ENCODE data around the gene ROMO1.
"Not testable (repeated sequence)": the region's sequence is repeated elsewhere in the genome, so short reads cannot be mapped to it uniquely, and the experiment has no call there.

The ROMO1 gene

DNA sequence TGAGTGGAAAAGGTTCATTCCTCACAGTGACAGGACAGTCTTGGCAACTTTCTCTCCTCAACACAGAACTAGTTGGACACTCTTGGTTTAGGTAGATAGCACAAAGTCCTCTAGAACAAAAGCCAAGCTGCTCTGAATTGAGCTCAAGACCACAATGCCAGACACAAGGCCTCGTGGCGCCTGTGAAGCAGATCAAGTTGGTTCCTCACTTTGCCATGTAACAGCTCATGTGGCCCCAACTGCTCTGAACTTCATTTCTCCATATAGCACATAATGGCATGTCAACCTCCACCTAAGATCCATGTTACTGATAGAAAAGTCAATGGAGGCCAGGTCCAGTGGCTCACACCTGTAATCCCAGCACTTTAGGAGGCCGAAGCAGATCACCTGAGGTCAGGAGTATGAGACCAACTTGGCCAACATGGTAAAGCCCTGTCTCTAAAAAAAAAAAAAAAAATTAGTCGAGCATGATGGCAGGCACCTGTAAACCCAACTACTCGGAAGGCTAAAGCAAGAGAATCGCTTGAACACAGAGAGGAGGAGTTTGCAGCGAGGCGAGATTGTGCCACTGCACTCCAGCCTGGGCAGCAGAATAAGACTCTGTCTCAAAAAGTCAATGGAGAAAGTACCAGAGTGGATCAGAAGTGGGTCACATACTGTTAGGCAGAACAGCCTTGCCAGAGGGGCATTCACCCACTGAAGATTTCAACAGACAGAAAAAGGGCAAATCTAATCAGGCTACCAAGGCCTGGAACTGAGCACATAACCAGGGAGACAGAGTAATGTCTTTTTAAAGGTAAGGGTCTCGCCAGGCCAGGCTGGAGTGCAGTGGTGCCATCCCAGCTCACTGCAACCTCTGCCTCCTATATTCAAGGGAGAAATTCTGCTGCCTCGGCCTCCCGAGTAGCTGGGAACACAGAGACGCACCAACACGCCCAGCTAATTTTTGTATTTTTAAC lies 21.2 kb downstream of the ROMO1 start:
- H3K27me3 ChIP-seq (ENCODE audit: insufficient read depth, low read length), result no peaks in the 10 kb centered on the region
- no peaks in the 10 kb centered on the region for H3K9me3 ChIP-seq (ENCODE audit: low read length)

DNA sequence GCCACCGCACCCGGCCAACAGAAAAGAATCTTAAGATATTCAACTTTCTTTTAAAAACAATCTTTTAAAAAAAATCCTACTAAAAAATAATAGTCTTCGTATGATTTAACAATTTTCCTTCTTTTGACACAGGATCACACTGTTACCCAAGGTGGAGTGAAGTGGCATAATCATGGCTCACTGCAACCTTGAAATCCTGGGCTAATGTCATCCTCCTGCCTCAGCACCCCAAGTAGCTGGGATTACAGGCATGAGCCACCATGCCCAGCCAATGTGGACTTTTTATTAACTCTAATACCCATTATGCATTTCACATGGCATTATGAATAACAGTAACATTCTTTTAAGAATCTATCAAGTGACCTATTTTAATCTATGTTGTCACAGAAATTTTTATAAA lies 22.0 kb downstream of the ROMO1 start:
- Histone ChIP-seq H3K4me1 (ENCODE audit: insufficient read depth, low read length) (no peaks in the 10 kb centered on the region), H3K4me3 (ENCODE audit: low read length) (no peak overlapping the region), H2AFZ (ENCODE audit: low read depth, low read length) (no peak overlapping the region), H3K36me3 (ENCODE audit: insufficient read depth, low read length) (peaks cover 92% of the 10 kb centered on the region), H3K9me3 (ENCODE audit: low read length) (no peaks in the 10 kb centered on the region), H3K27me3 (ENCODE audit: insufficient read depth, low read length) (no peaks in the 10 kb centered on the region)

More for the DNA sequence above, 21.2 kb downstream of the ROMO1 start:
- H3K4me3 ChIP-seq (ENCODE audit: low read length), result no peak overlapping the region
- no peaks in the 10 kb centered on the region for H3K4me1 ChIP-seq (ENCODE audit: insufficient read depth, low read length)
- H2AFZ ChIP-seq (ENCODE audit: low read depth, low read length), result no peak overlapping the region
- peaks cover 92% of the 10 kb centered on the region for H3K36me3 ChIP-seq (ENCODE audit: insufficient read depth, low read length)

DNA sequence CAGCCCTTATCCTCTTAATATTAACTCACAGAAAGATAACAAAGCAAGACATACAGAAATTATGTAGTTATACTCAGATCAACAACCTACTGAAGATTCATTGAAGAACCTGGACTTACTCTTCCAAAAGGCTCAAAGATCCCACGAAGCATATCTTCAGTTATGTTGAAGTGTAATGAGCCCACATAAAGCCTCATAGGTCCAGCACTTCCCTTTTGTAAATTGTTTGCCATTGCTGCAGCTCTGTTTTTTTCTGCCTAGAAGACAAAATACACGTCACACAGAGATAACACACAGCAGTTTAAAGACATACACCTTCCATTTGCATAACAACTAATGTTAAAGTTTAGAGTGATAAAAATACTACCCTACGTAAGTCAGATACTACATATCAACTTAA lies 22.4 kb downstream of the ROMO1 start:
- Histone ChIP-seq H3K27me3 (ENCODE audit: insufficient read depth, low read length) (no peaks in the 10 kb centered on the region), H2AFZ (ENCODE audit: low read depth, low read length) (no peak overlapping the region), H3K36me3 (ENCODE audit: insufficient read depth, low read length) (peaks cover 92% of the 10 kb centered on the region), H3K9me3 (ENCODE audit: low read length) (no peaks in the 10 kb centered on the region), H3K4me3 (ENCODE audit: low read length) (no peak overlapping the region), H3K4me1 (ENCODE audit: insufficient read depth, low read length) (no peaks in the 10 kb centered on the region)

DNA sequence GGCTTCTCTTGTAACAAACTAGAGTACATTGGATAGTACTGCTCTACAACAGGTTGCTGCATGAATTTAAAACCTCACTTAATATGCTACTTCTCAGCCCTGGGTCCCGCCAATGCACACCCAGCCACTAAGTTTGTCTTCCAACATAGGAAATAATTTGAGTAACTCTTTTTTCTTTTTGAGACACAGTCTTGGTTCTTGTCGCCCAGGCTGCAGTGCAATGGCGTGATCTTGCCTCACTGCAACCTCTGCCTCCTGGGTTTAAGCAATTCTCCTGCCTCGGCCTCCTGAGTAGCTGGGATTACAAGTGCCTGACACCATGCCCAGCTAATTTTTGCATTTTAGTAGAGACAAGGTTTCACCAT lies 24.1 kb downstream of the ROMO1 start:
- peaks cover 90% of the 10 kb centered on the region for H3K36me3 ChIP-seq (ENCODE audit: insufficient read depth, low read length)

DNA sequence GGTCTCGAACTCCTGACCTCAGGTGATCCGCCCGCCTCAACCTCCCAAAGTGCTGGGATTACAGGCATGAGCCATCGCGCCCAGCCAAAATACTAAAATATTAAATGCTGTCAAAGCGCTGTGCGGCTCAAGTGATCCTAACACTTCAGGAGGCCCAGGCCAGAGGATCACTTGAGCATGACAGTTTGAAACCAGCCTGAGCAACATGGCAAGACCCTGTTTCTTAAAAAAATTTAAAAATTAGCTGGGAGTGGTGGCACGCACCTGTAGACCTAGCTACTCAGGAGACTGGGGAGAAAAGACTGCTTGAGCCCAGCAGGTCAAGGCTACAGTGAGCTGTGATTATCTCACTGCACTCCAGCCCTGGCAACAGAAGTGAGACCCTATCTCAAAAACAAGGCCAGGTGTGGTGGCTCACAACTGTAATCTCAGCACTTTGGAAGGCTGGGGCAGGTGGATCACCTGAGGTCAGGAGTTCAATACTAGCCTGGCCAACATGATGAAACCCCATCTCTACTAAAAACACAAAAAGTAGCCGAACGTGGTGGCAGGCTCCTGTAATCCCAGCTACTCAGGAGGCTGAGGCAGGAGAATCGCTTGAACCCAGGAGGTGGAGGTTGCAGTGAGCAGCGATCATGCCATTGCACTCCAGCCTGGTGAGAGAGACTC lies 24.6 kb downstream of the ROMO1 start:
- H3K4me1 ChIP-seq (ENCODE audit: insufficient read depth, low read length); H3K4me3 ChIP-seq (ENCODE audit: low read length); H2AFZ ChIP-seq (ENCODE audit: low read depth, low read length); H3K9me3 ChIP-seq (ENCODE audit: low read length); H3K27me3 ChIP-seq (ENCODE audit: insufficient read depth, low read length): not testable (repeated sequence)
- peaks cover 92% of the 10 kb centered on the region for H3K36me3 ChIP-seq (ENCODE audit: insufficient read depth, low read length)

More for the DNA sequence above, 24.1 kb downstream of the ROMO1 start:
- H3K4me3 ChIP-seq (ENCODE audit: low read length); H3K4me1 ChIP-seq (ENCODE audit: insufficient read depth, low read length); H3K27me3 ChIP-seq (ENCODE audit: insufficient read depth, low read length); H2AFZ ChIP-seq (ENCODE audit: low read depth, low read length); H3K9me3 ChIP-seq (ENCODE audit: low read length): not testable (repeated sequence)

DNA sequence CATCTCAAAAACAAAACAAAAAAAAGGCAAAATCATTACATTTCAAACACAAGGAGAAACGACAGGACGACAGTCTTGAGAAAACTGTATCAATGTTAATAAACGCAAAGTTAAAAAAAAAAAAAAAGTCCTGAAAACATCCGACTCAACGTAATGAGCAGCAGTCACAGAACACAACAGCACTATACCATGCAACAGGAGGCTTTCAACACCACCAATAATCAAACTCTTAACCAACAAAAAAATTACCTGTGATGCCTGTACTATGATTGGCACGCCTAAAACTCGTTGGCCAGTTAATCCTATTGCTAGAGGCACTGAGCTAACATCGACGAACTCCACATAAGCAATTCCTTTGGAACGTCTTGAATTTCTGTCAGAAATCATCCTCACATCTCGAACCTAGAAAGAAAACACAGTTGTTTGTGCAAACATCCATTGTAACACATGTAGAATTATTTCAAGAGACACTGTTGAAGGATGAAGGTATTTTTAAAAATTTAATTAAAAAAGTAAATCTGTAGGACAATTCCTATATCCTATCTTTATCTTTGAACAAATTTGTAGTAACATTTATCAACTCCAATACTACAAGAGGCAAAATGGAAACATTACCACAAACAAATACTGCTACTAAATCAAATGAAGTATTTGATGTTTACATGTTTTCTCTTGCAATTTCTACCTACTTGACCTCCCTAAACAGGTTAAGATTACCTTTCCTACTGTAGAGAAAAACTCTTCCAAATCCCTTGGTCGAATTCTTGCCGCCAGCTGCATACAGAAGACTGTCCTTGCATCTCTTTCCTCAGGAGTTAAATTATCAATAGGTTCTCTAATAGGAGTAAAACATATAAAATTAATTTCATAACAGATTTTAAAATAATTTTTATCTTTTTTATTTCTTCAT lies 25.4 kb downstream of the ROMO1 start:
- no peak overlapping the region for H3K4me3 ChIP-seq (ENCODE audit: low read length)
- H3K9me3 ChIP-seq (ENCODE audit: low read length), result no peaks in the 10 kb centered on the region
- no peak overlapping the region for H2AFZ ChIP-seq (ENCODE audit: low read depth, low read length)
- peaks cover 92% of the 10 kb centered on the region for H3K36me3 ChIP-seq (ENCODE audit: insufficient read depth, low read length)
- H3K4me1 ChIP-seq (ENCODE audit: insufficient read depth, low read length), result no peaks in the 10 kb centered on the region
- no peaks in the 10 kb centered on the region for H3K27me3 ChIP-seq (ENCODE audit: insufficient read depth, low read length)

DNA sequence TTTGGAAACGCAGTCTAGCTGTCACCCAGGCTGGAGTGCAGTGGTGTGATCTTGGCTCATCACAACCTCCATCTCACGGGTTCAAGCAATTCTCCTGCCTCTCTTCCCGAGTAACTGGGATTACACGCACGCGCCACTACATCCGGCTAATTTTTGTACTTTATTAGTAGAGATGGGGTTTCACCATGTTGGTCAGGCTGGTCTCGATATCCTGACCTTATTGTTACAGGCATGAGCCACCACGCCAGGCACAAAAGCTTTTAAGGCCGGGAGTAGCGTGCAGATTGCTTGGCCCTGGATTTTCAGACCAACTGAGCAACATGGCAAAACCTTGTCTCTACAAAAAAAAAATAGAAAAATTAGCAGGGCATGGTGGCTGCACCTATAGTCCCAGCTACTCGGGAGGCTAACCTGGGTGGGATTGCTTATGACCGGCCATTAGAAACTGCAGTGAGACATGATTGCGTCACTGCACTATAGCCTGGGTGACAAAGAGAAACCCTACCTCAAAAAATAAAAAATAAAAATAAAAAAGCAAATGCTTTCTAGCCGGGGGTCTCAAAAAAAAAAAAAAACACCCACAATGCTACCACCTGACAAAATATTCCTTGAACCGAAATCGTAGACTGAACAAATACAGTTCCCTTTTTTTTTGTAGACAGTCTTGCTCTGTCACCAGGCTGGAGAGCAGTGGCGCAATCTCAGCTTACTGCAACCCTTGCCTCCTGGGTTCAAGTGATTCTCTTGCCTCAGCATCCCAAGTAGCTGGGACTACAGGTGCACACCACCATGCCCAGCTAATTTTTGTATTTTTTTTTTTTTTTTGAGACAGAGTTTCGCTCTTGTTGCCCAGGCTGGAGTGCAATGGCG lies 27.9 kb downstream of the ROMO1 start:
- H3K4me1 ChIP-seq (ENCODE audit: insufficient read depth, low read length), result no peaks in the 10 kb centered on the region
- no peak overlapping the region for H2AFZ ChIP-seq (ENCODE audit: low read depth, low read length)
- no peaks in the 10 kb centered on the region for H3K27me3 ChIP-seq (ENCODE audit: insufficient read depth, low read length)
- H3K4me3 ChIP-seq (ENCODE audit: low read length), result no peak overlapping the region
- H3K36me3 ChIP-seq (ENCODE audit: insufficient read depth, low read length), result peaks cover 92% of the 10 kb centered on the region
- no peaks in the 10 kb centered on the region for H3K9me3 ChIP-seq (ENCODE audit: low read length)

DNA sequence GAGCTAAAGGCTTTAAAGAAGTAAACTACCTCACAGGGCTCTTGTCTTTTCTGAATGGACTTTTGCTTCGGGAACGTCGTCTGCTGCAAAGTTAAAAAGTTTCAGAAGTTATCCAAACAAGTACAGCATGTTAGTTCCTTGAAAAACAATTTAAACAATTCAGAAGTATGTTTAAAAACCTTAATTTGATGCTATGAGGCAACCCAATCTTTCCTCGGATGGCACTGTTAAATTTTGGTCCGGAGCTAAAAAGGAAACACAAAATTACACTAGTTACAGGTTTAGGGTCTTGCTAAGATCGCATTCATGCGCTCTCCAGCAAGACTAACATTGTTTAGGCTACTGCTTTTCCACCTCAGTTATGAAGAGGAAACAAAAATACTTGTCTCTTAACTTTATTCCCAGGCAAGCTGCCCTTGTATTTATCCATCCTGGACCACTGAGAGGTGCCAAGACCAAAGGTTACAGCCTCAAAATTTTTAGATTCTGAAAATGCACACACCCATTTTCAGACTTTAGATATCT lies 30.1 kb downstream of the ROMO1 start:
- no peak overlapping the region for H2AFZ ChIP-seq (ENCODE audit: low read depth, low read length)
- H3K4me1 ChIP-seq (ENCODE audit: insufficient read depth, low read length), result no peaks in the 10 kb centered on the region
- H3K4me3 ChIP-seq (ENCODE audit: low read length), result no peak overlapping the region
- H3K27me3 ChIP-seq (ENCODE audit: insufficient read depth, low read length), result no peaks in the 10 kb centered on the region
- no peaks in the 10 kb centered on the region for H3K9me3 ChIP-seq (ENCODE audit: low read length)
- peaks cover 97% of the 10 kb centered on the region for H3K36me3 ChIP-seq (ENCODE audit: insufficient read depth, low read length)

DNA sequence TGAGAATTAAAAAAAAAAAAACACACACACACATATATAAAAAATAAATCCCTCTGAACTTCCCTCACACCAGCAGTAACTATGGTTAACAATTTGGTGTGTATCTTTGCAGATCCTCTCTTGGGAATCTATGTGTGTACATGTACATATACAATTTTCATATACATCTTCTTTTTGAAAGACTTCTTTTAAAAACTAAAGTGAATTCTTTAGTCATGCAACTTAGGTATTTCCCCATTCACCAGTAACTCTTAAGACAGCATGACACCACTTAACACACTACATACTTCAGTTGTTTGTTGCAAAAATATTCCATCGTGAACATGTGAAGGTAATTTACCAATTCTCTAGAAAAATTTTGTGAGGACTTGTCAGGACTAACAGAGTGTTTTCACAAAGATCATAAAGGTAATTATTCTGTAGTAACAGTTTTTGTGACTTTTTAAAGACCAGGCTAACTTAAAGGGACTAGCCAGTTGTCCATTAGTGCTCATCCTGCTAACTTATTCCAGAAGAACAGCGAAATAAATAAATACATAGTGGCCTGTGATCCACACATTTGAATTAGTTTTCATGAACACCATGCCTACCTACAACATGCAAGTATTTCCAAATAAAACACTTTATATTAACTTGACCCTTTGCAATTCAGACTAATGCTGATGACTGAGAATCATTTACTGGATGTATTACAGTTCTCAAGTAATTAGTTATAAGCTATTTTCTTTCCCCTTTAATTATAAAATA lies 30.8 kb downstream of the ROMO1 start:
- H3K36me3 ChIP-seq (ENCODE audit: insufficient read depth, low read length), result peaks cover 97% of the 10 kb centered on the region
- H3K27me3 ChIP-seq (ENCODE audit: insufficient read depth, low read length), result no peaks in the 10 kb centered on the region
- H3K4me3 ChIP-seq (ENCODE audit: low read length), result no peak overlapping the region
- peaks cover 3% of the 10 kb centered on the region for H3K4me1 ChIP-seq (ENCODE audit: insufficient read depth, low read length)
- no peak overlapping the region for H2AFZ ChIP-seq (ENCODE audit: low read depth, low read length)
- no peaks in the 10 kb centered on the region for H3K9me3 ChIP-seq (ENCODE audit: low read length)

DNA sequence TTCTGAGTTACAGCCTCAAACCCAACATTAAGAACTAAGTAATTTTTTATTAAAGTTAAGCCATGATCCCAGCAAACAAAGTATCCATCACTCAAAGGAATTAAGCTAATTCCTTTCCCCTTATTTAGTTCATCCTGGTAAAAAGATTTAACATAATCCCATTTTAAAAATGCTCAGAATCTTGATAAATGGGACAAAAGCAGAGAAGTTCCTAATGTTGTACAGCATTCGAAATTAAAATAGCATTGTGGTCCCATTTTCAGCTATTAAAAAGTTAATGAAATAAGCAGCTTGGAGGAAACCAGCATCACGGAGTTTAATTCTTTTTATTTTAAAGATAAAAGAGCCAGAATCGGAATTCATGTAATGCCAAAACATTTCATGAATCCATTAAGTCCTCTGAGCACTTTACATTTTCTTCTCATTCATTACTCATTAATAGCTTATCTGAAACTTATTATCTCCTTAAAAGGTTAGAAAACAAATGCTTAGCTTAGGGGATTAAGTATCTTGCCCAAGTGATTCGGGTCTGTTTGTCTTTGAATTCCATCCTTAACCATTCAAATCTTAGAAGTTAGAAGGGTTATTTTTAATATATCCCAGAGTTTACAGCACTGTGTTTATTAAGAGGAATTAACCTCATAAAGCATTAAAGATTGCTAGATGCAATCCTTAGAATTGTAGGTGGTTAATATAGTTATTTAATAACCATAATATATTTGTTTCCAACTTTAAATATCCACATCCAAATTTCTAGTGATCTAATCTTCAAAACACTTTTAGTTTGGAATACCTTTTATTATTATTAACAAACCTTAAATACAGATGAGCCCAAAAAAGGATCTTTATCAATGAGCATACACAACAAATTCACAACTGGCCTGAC lies 31.6 kb downstream of the ROMO1 start:
- Histone ChIP-seq H3K27me3 (ENCODE audit: insufficient read depth, low read length) (no peaks in the 10 kb centered on the region), H3K4me3 (ENCODE audit: low read length) (no peak overlapping the region), H2AFZ (ENCODE audit: low read depth, low read length) (no peak overlapping the region), H3K9me3 (ENCODE audit: low read length) (no peaks in the 10 kb centered on the region), H3K4me1 (ENCODE audit: insufficient read depth, low read length) (peaks cover 3% of the 10 kb centered on the region), H3K36me3 (ENCODE audit: insufficient read depth, low read length) (peaks cover 97% of the 10 kb centered on the region)

DNA sequence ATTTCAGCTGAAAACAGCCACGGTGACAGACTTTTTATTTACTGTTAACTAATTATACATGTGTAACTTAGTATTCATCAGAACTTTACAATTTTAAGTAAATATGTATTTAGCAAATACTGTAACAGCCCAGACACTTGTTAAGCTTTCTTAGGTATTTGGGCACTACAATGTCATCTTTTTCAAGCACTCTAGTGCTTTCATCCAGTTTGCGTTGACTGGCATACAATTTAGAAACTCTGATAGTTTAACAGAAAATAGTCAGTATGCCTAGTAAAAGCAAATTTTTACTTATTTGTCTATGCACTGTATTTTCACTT lies 32.2 kb downstream of the ROMO1 start:
- H3K4me3 ChIP-seq (ENCODE audit: low read length), result no peak overlapping the region
- H3K36me3 ChIP-seq (ENCODE audit: insufficient read depth, low read length), result peaks cover 98% of the 10 kb centered on the region
- no peaks in the 10 kb centered on the region for H3K9me3 ChIP-seq (ENCODE audit: low read length)
- H2AFZ ChIP-seq (ENCODE audit: low read depth, low read length), result no peak overlapping the region
- H3K4me1 ChIP-seq (ENCODE audit: insufficient read depth, low read length), result peaks cover 3% of the 10 kb centered on the region
- no peaks in the 10 kb centered on the region for H3K27me3 ChIP-seq (ENCODE audit: insufficient read depth, low read length)
